Prostate gland (tissue), 2 donors: ENCODE results near the gene CSNK1A1.

Experiments
- POLR2A ChIP-seq: fragments of 450-650 bp; IDR thresholded peaks from one replicate; pipeline ENCODE4 v1.6.1; 2016; ENCODE audit warnings: antibody characterized with exemption, mild to moderate bottlenecking
- TF ChIP-seq, protein P1 (sequence below), 4 experiments: fragments of 200-600 bp in 2 of 4; fragments of 450-650 bp in 2 of 4; sonication (generic) in 2 of 4; IDR thresholded peaks; 1 replicate in 3 of 4; 2 replicates in 1 of 4; pipeline ENCODE4 v1.5.1; 2016 to 2019; ENCODE audit warnings: antibody characterized with exemption in 4 of 4, mild to moderate bottlenecking in 2 of 4, moderate library complexity in 2 of 4

DNA sequence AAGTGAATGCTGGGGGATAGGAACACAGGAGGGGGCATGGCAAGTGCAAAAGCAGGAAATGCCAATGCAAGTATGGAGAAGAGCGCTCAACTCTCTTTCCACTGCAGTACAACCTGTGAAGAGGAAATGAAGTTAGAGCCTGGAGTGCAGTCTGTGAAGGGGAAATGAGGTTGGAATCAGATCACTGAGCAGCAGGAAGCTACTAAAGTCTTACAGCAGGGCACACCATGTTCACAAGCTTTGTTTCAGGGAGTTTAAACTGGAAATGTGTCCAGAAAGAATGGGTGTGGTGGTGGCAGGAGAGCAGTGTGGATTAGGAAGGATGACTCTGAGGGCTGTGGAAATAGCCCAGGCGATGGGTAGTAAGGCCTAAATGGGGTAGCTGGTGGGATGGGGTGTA lies 45.5 kb upstream of the CSNK1A1 start:
- TF ChIP-seq, protein P1, sequence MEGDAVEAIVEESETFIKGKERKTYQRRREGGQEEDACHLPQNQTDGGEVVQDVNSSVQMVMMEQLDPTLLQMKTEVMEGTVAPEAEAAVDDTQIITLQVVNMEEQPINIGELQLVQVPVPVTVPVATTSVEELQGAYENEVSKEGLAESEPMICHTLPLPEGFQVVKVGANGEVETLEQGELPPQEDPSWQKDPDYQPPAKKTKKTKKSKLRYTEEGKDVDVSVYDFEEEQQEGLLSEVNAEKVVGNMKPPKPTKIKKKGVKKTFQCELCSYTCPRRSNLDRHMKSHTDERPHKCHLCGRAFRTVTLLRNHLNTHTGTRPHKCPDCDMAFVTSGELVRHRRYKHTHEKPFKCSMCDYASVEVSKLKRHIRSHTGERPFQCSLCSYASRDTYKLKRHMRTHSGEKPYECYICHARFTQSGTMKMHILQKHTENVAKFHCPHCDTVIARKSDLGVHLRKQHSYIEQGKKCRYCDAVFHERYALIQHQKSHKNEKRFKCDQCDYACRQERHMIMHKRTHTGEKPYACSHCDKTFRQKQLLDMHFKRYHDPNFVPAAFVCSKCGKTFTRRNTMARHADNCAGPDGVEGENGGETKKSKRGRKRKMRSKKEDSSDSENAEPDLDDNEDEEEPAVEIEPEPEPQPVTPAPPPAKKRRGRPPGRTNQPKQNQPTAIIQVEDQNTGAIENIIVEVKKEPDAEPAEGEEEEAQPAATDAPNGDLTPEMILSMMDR (IDR thresholded peaks at IDR 0.05): no peak
- TF ChIP-seq POLR2A: no peak
